Urinary bladder (tissue), 4 donors: Measurements from ENCODE around the gene DISC1. TPM values are rescaled to one million over a fixed set of nuclear protein-coding genes. Genes with fewer than 3 reads are reported as not detected.
"Not testable (repeated sequence)": the region's sequence is repeated elsewhere in the genome, so short reads cannot be mapped to it uniquely, and the experiment has no call there.

Experiments
- DNase-seq: peaks from one replicate; pipeline ENCODE4 v3.0.0-alpha.2; 2015; ENCODE audit errors: extremely low spot score
- H3K27ac ChIP-seq: one replicate; pipeline ENCODE4 v1.5.1; 2013; ENCODE audit warnings: low read depth, mild to moderate bottlenecking, moderate library complexity
- H3K36me3 ChIP-seq: one replicate; pipeline ENCODE4 v1.6.1; 2013; ENCODE audit warnings: mild to moderate bottlenecking, moderate library complexity; ENCODE audit not compliant: insufficient read depth
- H3K4me1 ChIP-seq: one replicate; pipeline ENCODE4 v1.6.1; 2013; ENCODE audit warnings: mild to moderate bottlenecking, moderate library complexity; ENCODE audit not compliant: insufficient read depth
- H3K4me3 ChIP-seq: one replicate; pipeline ENCODE4 v1.5.1; 2013; ENCODE audit warnings: low read depth, low read length
- WGBS: extraction: QIAGEN DNeasy Blood & Tissue Kit; methylation state at CpG from one replicate; pipeline ENCODE4 v1.1.7; 2013; 5-methylcytosine and 5-hydroxymethylcytosine counted together
- polyA plus RNA-seq: library from polyadenylated mRNA; stranded (reverse); fragments of 200-250 nt; gene quantifications from one replicate; pipeline ENCODE4 v1.2.3, GENCODE V29; 2013
- total RNA-seq: library from RNA; depleted of rRNA; stranded (reverse); fragments of >200 nt; gene quantifications from one replicate; pipeline ENCODE4 v1.2.3, GENCODE V29; 2014
- donor health status: healthy with polysubstance abuse.
- donor health status: healthy.

DISC1 gene
- total and polyA plus RNA-seq, 2 donors, result 1.6 to 32.0 TPM

- Histone ChIP-seq H3K4me1 (no peaks in the 10 kb centered on the region), H3K4me3 (no peak overlapping the region), H3K36me3 (no peaks in the 10 kb centered on the region), H3K27ac (no peak overlapping the region)
- DNase-seq, result no peak
- 69% methylated on average over 7 of the region's 7 CpGs for WGBS
Observed at GRCh38 chr1:231613419-231614349, 12.9 kb upstream of the DISC1 start.

- WGBS, result 86% methylated on average over 2 of the region's 2 CpGs
- Histone ChIP-seq H3K27ac (no peak overlapping the region), H3K4me3 (no peak overlapping the region), H3K36me3 (no peaks in the 10 kb centered on the region), H3K4me1 (no peaks in the 10 kb centered on the region)
- DNase-seq, result no peak
Observed at GRCh38 chr1:231616667-231617066, 9.9 kb upstream of the DISC1 start.

GRCh38 chr1:231618609-231619256 lies 7.9 kb upstream of the DISC1 start:
- no peak overlapping the region for H3K4me3 ChIP-seq
- 52% methylated on average over 7 of the region's 7 CpGs for WGBS

GRCh38 chr1:231619257-231619634 lies 7.3 kb upstream of the DISC1 start:
- Histone ChIP-seq H3K27ac (no peak overlapping the region), H3K4me3 (no peak overlapping the region), H3K4me1 (no peaks in the 10 kb centered on the region), H3K36me3 (no peaks in the 10 kb centered on the region)
- no peak for DNase-seq

More at GRCh38 chr1:231618609-231619256, 7.9 kb upstream of the DISC1 start:
- DNase-seq, result no peak
- no peaks in the 10 kb centered on the region for H3K4me1 ChIP-seq
- no peak overlapping the region for H3K27ac ChIP-seq
- H3K36me3 ChIP-seq, result no peaks in the 10 kb centered on the region

- not testable (repeated sequence) for H3K4me3 ChIP-seq, H3K36me3 ChIP-seq, DNase-seq, H3K4me1 ChIP-seq, H3K27ac ChIP-seq
- WGBS, result 84% methylated on average over 4 of the region's 4 CpGs
Observed at GRCh38 chr1:231625042-231625441, 1.5 kb upstream of the DISC1 start.

GRCh38 chr1:231625975-231626534 lies 535 bp upstream of the DISC1 start:
- 11% methylated on average over 7 of the region's 7 CpGs for WGBS
- Histone ChIP-seq H3K36me3 (no peaks in the 10 kb centered on the region), H3K4me1 (no peaks in the 10 kb centered on the region), H3K27ac (no peak overlapping the region), H3K4me3 (peak overlapping the region; percentile 75)
- no peak for DNase-seq

- WGBS, result 3% methylated on average over 49 of the region's 49 CpGs
Observed at GRCh38 chr1:231626951-231627614, 493 bp downstream of the DISC1 start.

GRCh38 chr1:231628207-231628876 lies 1.8 kb downstream of the DISC1 start:
- Histone ChIP-seq H3K4me3 (no peak overlapping the region), H3K27ac (no peak overlapping the region), H3K4me1 (no peaks in the 10 kb centered on the region), H3K36me3 (no peaks in the 10 kb centered on the region)
- no peak for DNase-seq
- WGBS, result 53% methylated on average over 5 of the region's 5 CpGs

More at GRCh38 chr1:231626951-231627614, 493 bp downstream of the DISC1 start:
- H3K36me3 ChIP-seq, result no peaks in the 10 kb centered on the region
- peak overlapping the region; percentile 75 for H3K4me3 ChIP-seq
- H3K4me1 ChIP-seq, result no peaks in the 10 kb centered on the region
- DNase-seq, result no peak
- peak overlapping the region; percentile 57 for H3K27ac ChIP-seq

- H3K4me1 ChIP-seq, result no peaks in the 10 kb centered on the region
- H3K36me3 ChIP-seq, result no peaks in the 10 kb centered on the region
- no peak overlapping the region for H3K4me3 ChIP-seq
- H3K27ac ChIP-seq, result no peak overlapping the region
- DNase-seq, result no peak
- 48% methylated on average over 6 of the region's 6 CpGs for WGBS
Observed at GRCh38 chr1:231629132-231629531, 2.5 kb downstream of the DISC1 start.

GRCh38 chr1:231630558-231631205 lies 4.1 kb downstream of the DISC1 start:
- WGBS, result 65% methylated on average over 10 of the region's 10 CpGs

GRCh38 chr1:231631717-231632116 lies 5.1 kb downstream of the DISC1 start:
- H3K36me3 ChIP-seq, result no peaks in the 10 kb centered on the region
- H3K4me3 ChIP-seq, result no peak overlapping the region
- no peak overlapping the region for H3K27ac ChIP-seq
- H3K4me1 ChIP-seq, result no peaks in the 10 kb centered on the region
- 93% methylated on average over 4 of the region's 4 CpGs for WGBS
- no peak for DNase-seq

More at GRCh38 chr1:231630558-231631205, 4.1 kb downstream of the DISC1 start:
- no peak for DNase-seq
- no peaks in the 10 kb centered on the region for H3K36me3 ChIP-seq
- H3K4me3 ChIP-seq, result no peak overlapping the region
- no peaks in the 10 kb centered on the region for H3K4me1 ChIP-seq
- H3K27ac ChIP-seq, result no peak overlapping the region

- no peak for DNase-seq
- Histone ChIP-seq H3K4me3 (no peak overlapping the region), H3K27ac (no peak overlapping the region), H3K4me1 (no peaks in the 10 kb centered on the region), H3K36me3 (no peaks in the 10 kb centered on the region)
- 73% methylated on average over 3 of the region's 3 CpGs for WGBS
Observed at GRCh38 chr1:231632119-231632518, 5.5 kb downstream of the DISC1 start.
